HG03060 (cell line): ENCODE data around the gene KCNH8.

Experiments used
- ATAC-seq: cut with Tn5 transposase; IDR thresholded peaks from one replicate; pipeline ENCODE4 v1.9.1; 2021; ENCODE audit warnings: low read depth, moderate number of reproducible peaks; ENCODE audit not compliant: unreplicated experiment

The KCNH8 gene

DNA sequence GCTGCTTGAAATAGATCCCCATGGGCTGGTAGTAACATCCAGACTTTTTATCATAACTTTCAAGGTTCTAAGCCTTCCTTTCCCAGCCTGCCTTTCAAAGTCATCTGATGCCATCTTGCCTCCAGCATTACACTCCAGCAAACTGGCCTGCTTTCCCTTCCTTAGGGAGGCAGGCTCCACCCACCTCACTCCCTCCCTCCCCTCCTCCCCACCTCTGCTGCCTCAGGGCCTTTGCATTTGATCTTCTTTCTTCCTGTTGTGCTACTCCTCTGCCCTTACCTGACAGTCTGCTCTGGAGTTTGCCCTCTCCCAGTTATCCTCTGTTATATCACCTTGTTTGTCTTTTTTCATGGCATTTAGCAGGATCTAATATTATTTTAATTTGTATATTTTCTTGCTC is 319.5 kb downstream of the KCNH8 start:
- no peak for ATAC-seq

DNA sequence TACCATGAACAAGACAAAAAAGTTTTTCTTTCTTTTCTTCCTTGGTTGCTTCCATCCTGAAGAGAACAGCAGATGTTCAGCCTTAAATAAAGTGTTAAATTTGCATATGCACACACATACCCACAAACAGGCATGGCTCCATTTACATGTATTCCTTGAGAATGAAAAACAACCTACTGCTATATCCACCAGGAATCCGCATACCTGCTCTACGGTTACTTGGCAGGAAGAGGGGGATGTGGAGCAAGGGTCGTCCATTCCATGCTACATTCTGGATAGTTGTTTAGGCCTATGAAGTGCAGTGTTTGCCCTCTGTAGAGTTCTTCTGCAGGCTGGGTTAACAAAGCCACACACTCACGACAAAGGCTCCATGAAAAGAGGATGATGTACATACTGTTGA is 322.8 kb downstream of the KCNH8 start:
- no peak for ATAC-seq

DNA sequence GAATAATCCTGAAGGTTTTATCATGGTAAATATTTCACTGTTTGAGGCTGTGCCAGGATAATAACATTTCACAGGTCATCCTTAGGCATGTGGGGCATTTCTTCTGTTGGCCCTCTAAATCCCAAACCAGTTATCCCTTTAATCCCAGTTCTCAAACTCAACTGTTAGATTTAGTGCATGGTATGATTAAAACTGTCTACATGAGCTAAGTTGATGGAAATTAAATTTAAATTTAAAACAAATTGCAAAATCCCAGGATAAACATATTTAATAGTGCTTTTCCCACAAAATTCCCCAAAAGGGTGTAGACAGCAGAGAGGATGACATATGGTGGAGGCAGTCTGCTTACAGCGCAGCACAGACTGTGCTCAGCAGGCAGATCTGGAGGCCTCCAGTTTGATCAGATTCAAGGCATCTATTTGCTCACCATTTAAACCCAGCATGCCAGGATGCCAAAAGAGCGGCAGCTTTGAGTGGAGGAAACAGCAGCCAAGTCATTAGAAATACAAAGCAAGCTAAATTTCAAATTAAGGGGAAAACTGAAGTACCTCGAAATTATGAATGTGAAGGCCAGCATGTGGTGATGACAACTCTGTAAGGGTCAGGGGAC is 325.8 kb downstream of the KCNH8 start:
- no peak for ATAC-seq

DNA sequence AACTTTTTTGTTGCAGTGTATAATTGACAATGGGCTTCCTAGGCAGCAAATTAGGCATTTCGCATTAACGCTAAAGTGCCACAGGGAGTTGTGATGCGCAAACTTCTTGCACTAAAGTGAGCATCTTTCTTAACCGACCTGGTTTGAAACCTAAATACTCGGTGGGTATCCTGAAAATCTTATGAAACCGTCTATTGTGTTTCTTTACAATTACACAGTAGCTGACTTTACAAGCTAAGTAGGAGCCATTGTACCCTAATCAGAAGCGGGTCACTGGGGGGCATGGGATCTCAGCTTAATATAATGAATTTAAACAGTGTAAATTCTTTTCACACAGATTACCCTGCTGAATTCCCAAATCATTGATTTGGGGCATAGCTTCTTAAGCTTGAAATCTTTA is 328.0 kb downstream of the KCNH8 start:
- no peak for ATAC-seq

DNA sequence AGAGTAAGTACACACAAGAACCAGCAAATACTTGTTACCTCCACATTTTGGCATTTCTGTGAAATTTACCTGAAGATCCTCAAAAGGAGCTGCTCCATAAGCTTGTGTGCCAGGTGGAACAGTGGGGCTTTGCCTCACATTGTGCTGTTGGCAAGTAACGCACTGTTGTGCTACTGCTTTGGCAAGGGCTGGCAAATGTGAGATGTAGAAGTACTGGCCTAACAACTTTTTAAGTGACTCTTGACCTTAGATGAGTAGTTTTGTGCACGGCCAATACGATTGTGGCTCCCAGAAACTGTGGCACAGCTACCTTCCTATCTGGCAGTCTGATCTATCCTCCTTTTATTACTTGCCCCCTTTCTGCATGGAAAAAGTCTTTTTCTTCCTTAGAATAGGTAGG is 337.0 kb downstream of the KCNH8 start:
- no peak for ATAC-seq

DNA sequence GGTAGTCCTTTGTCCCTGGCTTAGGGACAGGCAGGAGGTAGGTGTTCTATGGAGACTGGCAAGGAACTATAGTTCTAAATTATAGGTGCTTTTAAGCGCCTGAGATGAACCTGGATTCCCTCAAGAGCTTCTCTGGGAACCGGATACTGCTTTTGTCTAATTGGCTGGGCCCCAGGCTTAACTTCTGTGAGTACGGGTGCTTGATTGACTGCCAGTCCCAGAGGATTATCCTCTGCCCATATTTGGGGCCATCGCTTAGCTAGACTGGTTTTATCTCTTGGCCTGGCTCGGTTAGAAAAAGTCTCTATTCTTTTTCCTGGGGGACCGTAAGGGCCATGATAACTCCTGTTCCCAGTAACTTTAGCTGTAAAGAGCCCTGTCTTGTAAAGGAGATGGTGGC is 339.1 kb downstream of the KCNH8 start:
- no peak for ATAC-seq

DNA sequence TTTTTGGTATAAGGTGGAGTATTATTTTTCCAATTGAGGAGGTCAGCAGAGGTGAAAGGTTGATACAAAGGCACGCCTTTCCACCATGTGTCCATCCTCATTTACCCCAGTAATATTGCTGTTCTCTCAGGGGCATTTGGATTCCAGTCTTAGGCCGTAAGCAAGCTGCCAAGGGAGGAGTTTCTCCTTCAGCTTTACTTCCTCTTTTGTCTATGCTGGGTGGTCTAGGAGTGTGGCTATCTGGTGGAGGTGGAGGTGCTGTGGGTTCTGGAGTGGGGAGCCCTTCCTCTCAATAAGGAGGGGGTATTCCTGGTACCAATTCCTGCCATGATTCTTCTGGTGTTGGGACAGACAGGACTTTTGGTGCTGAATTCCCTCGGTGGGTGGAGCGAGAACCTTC is 340.6 kb downstream of the KCNH8 start:
- ATAC-seq, result no peak

DNA sequence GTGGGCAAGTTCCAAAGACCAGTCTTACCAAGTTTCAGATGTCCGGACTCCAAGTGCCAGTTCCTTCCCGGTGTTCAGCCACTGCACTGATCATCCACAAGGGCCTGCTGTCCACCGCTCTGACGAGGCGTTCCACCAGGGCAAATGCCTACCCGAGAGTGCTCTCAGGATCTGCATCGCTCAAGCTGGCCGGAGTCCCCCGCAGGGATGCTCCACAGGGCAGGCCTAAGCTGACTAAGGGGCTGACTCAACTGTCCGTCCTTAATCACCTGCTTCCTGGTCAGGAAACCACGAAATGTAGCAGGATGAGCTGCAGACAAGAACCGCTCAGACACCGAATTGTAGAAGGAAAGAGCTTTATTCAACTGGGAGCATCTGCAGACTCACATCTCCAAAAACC is 341.6 kb downstream of the KCNH8 start:
- no peak for ATAC-seq

DNA sequence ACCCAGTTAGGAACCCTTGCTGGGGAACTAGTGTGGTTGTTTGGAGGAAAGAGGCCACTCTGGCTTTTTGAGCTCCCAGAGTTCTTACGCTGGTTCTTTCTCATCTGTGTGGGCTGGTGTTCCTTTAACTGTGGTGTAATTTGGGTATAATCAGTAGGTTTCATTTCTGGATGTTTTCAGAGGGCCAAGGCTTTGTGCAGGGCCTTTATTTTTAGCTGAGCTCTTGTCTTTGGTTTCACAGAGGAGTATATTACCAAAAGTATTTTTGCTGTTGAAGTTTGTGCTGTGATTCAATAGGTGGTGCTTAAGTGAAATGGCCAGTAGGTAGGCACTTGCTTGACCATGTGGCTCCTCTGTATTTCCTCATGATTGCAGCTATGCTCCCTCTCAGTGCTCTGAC is 357.9 kb downstream of the KCNH8 start:
- no peak for ATAC-seq

DNA sequence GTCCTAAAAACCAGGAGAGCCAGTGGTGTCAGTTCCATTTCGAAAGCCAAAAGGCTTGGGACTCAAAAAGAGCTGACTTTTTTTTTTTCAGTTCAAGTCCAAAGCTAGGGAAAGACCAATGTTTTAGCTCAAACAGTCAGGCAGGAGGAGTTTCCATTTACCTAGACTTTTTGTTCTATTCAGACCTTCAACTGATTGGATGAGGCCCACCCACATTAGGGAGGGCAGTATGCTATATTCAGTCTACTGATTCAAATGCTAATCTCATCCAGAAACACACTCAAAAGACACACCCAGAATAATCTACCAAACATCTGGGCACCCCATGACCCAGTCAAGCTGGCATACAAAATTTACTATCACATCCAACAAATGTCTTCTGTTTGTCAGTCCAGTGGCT is 374.0 kb downstream of the KCNH8 start:
- no peak for ATAC-seq

DNA sequence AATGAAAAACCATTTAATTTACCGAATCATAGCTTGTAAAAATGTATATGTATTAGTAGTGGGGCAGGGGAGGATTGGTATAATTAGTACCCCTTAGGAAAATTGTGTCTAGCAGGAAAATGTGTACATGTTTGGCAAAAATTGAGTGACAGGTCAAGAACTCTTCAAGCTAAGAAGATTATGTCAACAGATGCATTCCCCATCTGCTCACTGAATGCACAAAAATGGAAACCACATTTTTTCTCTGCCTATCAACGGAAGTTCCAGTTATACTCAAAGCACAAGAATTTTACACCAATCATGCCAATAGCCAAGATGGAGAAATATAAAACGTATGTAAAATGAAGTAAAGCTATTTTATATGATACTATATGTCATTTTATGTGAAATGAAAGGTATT is 377.8 kb downstream of the KCNH8 start:
- ATAC-seq, result no peak

DNA sequence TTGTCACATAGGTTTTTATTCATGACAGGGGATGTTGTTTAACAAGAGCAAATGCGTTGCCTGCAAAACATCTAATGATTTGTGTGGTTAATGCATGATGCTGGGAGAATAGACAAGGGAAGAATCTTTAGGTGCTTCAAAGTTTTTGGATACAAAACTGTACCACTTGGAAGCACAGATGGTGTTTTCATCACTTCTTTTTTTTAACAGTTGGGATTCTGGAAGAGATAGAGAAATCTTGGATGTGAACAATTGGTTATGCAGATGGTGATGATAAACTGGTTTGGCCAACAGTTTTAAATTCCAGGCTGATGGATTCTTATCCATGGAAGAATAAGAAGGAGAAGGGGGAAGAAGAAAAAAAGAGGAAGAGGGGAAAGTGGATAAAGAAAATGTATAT is 379.4 kb downstream of the KCNH8 start:
- ATAC-seq, result no peak

DNA sequence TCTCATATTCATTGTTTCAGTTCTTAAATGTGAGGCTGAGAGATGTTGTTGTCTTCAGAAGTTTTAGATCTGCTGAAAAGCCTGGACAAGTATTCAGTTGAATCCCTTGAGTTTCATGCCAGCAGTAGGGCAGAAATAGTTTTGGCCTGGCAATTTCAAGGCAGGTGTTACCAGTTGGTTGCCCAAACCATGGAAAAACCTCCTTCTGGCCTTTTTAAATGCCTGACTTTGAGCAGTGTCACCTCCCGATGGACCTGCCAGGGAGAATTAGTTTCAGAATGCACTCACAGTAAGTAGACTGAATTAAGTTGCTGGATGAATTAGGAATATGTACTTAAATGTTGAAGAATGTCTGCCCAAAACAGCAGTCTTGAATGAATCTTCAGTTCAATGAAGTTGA is 383.1 kb downstream of the KCNH8 start:
- ATAC-seq, result no peak

DNA sequence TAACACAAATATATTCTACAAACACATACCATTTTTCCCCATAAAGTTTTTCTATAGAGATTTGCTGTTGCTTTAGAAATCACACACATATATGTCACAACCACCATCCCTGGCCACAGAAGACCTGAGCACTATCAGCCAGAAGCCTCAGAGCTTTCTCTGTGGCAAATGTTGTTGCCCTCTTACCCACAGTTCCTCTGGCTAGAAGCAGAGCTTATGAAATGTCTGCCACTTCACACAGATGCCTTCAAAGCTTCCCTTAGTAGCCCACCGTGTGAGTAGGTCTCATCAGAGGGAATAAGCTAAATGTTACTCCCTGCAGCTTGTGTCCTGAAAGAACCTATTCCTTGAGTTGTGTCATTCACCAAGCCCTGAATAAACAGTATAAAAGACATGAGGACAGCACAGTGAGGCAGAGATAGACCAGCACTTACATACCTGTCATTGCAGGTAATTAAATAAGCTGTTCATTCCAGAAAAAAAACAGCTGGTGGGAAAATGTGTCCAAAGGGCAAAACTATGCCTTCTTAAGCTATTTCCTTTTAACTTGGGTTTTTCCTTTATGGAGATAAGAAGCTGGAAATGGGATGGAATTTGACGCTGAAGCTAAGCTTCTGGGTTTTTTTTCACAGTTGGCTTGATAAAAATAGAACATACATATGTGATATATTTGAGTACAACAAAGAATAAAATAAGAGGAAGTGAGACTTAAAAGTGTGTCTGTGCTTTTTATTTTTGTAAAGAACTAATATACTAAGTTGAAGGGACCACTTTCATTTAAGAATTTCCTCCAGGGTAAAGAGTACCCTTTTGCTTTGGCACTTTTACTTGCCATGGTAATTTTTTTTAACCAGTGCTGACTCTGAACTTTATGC is 391.4 kb downstream of the KCNH8 start:
- ATAC-seq, result peak; percentile 59

DNA sequence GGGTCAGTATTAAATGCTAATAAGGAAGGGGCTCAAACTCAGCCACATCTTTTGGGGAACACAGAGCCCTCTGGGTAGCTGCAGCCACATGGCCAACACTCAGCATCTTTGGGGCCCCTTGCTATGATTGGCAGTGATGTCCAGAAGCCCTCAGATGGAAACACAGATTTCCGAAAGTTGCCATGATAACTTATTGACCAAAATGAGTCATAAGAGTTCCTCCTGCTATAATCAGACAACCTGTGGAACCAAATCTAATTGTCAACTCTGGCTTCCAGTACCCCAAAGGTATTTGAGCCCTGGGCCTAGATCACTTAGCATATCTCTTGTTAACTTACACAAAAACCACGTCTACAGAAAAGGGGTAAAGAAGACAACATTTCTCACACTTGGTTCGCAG is 392.2 kb downstream of the KCNH8 start:
- peak; percentile 30 for ATAC-seq

DNA sequence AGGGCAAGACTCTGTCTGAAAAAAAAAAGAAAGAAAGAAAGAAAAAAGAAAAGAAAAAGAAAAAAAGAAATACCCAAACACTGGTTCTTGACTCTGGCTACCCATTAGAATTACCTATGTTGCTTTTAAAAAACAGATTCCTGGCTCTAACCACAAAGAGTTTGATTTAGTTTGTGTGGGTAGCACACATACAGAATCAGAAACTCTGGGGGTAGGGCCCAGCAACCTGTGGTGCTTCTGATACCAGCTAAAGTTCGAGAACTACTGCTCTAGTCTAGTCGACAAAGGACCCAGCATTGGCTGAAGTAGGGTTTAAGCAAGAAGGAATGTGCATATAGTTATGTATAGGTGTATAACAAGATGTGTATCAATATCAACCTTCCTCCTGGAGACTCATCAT is 393.0 kb downstream of the KCNH8 start:
- ATAC-seq, result no peak

DNA sequence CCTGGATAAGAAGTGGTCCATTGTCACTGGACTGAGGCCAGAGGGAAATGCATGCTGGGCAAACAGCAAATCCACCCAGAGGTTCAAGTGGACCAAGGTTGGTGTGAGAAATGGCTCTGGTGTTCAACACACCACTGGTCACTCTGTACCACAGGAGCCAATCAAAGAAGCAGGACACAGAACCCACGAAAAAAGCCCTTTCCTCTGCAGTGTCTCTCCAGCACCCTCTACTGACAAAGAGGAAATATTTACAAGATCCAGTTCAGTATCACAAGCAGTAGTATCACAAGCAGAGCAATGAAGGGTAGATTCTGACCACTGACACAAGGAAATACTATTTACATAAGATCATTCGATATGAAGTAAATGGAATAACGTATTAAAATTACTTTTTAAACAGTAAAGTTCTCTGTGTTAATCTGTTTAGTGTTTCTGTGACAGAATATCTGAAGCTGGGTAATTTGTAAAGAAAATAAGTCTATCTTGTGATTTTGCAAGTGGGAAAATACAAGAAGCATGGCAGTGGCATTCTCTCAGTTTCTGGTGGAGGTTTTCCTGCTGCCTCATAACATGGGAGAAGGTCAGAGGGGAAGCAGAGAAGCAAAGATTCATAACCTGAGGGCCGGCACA is 395.0 kb downstream of the KCNH8 start:
- ATAC-seq, result peak; percentile 33

DNA sequence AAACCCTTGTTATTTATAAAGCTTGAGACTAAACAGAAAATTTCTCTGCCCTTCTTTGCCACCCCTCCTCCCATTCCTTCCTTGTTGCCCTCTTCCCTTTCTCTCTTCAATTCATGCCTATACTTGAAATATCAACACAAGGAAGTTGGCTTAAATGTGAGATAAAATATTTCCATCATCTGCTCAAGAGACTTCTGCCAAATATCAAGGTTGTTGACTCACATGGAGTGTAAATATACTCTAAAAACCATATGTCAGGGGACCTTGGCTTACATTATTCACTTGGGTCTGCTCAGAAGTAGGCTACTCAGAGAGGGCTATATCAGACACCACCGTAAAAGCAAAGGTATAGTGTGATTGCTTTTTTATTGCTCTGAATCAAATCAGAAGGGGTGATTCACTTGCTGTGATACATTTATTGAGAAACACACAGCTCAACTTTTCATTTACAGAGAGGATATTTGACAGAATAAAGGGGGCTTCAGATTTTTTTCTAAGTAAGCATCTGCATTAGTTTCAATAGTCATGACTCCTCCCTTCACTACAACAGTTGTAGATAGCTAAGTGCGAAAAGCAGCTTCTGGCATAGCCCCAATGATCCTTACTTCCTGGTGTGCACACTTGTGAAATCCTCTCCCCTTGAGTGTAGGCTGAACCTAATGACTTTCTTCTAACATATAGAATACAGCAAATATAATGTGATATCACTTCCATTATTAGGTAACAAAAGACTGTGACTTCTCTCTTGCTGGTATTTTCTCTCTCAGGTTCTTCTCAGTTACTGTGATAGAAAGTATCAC is 399.6 kb downstream of the KCNH8 start:
- ATAC-seq, result no peak

DNA sequence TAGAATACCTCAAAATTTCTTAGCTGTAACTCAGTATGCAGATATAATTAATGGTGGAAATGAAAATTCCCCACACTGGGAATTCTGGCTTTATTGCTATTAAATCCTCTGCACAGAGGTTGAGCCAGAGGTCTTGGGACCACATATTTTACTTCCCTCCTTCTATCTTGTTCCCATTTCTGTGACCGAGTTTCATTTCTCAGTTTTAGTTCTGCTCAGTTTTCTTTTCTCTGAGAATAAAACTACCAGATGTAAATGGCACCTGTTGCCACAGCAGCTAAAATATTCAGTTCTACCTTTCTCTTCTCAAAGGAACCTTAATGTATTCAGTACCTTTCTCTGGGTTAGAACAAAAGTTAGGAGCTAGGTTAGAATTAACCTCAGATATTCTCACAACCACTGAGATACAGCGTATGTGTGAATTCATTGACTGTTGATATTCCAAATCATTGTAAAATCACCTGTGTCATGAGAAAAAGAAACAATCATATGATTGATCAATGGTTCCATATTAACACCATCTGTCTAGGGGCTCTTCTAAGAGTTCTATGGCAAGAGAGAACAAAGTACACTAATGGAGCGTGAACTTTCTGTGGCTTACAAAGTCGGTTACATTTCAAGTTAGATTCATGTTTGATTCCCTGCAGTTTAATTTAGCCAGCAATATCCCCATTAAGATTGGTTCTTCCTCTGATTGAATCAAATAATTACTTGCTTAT is 411.6 kb downstream of the KCNH8 start:
- ATAC-seq, result peak; percentile 88

DNA sequence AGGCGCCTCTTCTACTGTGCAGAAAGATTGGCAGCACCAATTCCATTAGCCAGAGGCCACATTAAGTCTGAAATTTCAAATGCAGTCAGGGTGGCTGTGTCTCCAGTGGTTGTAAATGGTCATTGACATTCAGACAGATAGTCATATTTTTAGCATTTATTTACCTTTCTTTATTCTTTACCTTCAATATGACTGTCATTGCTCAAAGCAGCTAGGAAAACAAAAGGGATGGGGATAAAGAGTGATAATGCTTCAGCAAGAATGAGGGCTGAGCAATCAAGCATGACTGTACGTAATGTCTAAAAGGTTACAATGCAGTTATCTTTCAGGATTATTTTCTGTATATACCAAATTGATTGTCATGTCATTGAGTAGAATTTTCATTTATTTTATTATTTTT is 425.3 kb downstream of the KCNH8 start:
- no peak for ATAC-seq
